ENCODE results near the gene TMOD2.

TMOD2 gene

DNA sequence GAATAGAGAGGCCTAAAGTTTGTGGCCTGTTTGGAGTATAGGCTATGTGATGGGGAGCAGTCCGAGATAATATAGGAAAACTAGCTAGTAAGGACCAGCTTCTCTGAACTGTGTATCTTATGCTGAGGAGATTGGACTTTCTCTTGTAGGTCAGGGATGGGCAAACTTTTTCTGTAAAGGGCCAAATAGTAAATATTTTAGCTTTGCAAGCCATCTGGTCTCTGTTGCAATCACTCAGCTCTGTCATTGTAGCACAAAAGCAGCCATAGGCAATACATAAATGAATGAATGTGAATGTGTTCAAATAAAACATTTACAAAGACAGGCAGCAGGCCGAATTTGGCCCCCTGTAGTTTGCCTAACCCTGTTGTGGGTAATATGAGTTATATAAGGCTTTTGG, 102.6 kb downstream of the TMOD2 start:
- TF ChIP-seq, protein P1, sequence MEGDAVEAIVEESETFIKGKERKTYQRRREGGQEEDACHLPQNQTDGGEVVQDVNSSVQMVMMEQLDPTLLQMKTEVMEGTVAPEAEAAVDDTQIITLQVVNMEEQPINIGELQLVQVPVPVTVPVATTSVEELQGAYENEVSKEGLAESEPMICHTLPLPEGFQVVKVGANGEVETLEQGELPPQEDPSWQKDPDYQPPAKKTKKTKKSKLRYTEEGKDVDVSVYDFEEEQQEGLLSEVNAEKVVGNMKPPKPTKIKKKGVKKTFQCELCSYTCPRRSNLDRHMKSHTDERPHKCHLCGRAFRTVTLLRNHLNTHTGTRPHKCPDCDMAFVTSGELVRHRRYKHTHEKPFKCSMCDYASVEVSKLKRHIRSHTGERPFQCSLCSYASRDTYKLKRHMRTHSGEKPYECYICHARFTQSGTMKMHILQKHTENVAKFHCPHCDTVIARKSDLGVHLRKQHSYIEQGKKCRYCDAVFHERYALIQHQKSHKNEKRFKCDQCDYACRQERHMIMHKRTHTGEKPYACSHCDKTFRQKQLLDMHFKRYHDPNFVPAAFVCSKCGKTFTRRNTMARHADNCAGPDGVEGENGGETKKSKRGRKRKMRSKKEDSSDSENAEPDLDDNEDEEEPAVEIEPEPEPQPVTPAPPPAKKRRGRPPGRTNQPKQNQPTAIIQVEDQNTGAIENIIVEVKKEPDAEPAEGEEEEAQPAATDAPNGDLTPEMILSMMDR (IDR thresholded peaks at IDR 0.05), result no peak

DNA sequence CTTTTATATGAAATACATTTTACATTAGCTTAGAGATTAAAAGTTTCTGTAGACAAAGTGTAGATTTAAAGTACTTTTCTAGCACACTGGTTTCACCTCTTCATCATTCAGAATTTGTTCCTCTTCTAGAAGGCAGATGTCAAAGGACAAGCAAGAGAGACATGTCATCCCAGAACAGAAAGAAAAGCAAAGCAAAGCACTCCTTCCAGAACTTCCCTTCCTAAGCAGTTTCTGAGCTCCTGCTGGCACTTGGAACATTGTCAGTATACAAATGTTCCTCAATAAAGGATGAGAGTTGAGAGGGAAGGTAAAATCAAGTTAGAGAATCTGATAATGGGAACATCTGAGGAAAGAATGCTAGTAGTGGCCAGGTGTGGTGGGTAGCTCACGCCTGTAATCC, 104.2 kb downstream of the TMOD2 start:
- TF ChIP-seq, protein P1 (IDR thresholded peaks at IDR 0.05), result no peak

DNA sequence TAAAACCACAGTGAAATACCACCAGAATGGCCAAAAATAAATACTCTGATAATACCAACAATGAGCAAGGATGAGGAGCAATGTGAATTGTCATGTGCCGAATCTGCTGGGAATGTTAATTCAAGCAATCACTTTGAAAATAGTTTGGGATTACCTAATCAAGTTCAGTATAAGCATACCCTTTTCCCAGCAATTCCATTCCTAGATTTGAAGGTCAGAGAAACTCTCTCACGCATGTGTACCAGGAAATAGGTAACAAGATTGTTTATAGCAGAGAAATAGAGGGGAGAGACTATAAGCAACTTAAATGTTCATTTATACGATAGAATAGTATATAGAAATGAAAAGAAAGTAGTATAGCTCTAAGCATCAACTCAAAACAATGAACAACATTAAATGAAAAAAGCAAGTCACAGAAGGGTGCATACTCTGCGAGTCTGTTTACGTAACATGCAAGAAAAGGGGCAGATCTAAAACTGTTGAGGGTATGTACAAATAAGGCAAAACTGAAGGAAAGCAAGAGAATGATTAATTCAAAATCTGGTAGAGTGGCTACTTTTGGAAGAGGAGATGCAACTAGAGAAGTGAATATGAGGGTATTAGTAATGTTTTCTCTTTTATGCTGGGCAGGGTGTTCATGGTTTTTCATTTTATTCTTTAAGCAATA, 105.5 kb downstream of the TMOD2 start:
- TF ChIP-seq, protein P1 (IDR thresholded peaks at IDR 0.05), result no peak

GRCh38 chr15:51861557-51862359, 110.4 kb downstream of the TMOD2 start:
- TF ChIP-seq, protein P1 (IDR thresholded peaks at IDR 0.05), result no peak

DNA sequence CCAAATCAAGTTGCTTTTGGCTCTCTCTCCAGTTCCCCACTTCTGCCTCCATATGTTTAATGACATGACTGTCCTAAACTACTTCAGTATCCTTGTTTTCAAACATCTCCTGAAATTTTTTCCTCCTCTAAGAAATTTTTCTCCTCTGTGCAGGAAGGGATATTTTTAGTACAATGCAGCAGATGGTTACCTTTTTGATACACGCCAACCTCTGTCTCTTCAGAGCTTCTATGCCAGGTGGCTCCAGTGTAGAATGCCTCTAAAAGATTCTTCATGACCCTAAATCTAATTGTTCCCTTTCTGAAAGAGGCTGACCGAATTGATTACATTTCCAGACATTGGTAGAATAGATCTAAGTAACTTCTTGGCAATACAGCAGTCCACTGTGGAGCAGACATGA, 111.7 kb downstream of the TMOD2 start:
- TF ChIP-seq, protein P1 (IDR thresholded peaks at IDR 0.05), result no peak

DNA sequence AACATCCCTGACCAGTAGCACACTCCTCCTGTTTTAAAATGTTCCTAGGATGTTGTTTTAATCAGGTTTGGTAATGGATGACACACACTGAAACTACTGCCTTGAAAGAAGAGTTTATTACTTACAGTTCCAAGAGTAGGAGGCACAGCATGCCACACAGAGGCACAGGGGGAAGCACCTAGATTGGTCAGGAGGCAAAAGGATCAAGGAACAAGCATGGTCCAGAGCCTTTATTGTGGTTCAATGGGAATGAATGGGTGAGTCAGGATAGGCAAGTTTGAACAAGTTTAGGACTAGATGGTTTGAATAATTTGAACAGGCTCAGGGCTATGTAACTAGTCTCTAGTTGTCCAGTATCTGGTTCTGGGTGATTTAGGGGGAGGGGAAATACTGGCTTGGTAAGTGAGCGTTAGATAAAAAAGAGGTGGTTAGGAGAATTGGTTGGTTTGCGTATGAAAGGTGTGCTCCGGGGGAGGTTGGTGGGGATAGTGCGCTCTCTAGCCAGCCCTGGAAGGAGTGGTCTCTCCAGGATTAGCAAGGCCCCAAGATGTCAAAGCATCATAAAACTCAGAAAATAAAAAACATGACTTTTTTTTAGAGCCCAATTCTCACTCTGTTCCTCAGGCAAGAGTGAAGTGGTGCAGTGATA, 113.1 kb downstream of the TMOD2 start:
- TF ChIP-seq, protein P1 (IDR thresholded peaks at IDR 0.05), result no peak

DNA sequence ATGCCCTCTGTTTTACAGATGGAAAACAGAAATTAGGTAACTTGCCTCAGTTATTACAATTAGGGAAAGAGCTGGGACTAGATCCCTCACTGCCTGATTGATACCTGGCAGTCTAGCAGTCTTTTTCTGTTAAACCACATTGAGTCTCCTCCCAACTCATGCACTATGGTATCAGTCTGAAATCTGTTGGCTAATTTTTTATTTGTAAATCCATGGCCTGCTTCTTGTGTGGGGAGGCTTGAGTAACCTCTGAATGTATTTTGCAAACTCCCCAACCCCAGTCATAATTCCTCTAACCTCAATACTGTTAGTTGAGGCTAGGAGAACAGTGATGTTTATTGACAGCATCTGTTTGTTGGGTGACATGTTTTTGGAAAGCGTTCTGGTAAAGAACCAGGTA, 113.9 kb downstream of the TMOD2 start:
- TF ChIP-seq, protein P1 (IDR thresholded peaks at IDR 0.05), result no peak
